ENCODE results near the gene PCNT. TPM values are rescaled to one million over a fixed set of nuclear protein-coding genes. Genes with fewer than 3 reads are reported as not detected.
"Not testable (repeated sequence)": the region's sequence is repeated elsewhere in the genome, so short reads cannot be mapped to it uniquely, and the experiment has no call there.

The PCNT gene
- polyA plus RNA-seq, 1 donor from 2014 or later: 28.2 TPM

DNA sequence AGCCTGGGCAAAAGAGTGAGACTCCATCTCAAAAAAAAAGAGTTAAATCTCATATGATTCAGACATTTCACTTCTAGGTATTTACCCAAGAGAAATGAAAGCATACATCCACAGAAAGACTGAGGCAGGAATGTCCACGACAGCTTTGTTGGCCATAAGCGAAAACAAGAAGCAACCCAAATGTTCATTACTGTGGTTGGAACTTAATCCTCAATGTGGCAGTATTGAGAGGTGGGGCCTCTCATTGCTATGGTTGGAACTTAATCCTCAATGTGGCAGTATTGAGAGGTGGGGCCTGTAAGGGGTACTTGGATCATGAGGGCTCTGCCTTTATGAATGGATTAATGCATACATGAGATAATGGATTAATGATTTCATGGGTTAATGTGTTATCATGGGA is 15.5 kb upstream of the PCNT start:
- Histone ChIP-seq H3K9ac (ENCODE audit: low read length) (no peak overlapping the region), H3K27ac (ENCODE audit: low read length) (no peak overlapping the region), H3K4me2 (ENCODE audit: low read length) (no peak overlapping the region), H2AFZ (ENCODE audit: low read depth, low read length) (no peak overlapping the region), H3F3A (ENCODE audit: insufficient read depth, low read length, poor library complexity, severe bottlenecking) (no peaks in the 10 kb centered on the region), H3K9me3 (ENCODE audit: low read length) (no peaks in the 10 kb centered on the region), H3K79me2 (replicated peaks; ENCODE audit: insufficient read depth, low read length) (no peaks in the 10 kb centered on the region), H3K9me2 (ENCODE audit: insufficient read depth, low read length) (no peaks in the 10 kb centered on the region), H4K20me1 (ENCODE audit: insufficient read depth) (no peaks in the 10 kb centered on the region), H3K4me3 (ENCODE audit: low read length) (no peak overlapping the region), H3K36me3 (ENCODE audit: insufficient read depth, low read length) (no peaks in the 10 kb centered on the region), H3K27me3 (ENCODE audit: insufficient read depth, low read depth, low read length) (no peaks in the 10 kb centered on the region)
- no peak for TF ChIP-seq EZH2 (IDR thresholded peaks at IDR 0.05; ENCODE audit: borderline replicate concordance, insufficient read depth, low read length, poor library complexity, severe bottlenecking)
- TF ChIP-seq TAF1 (IDR thresholded peaks at IDR 0.05; ENCODE audit: low read depth): no peak
- no peak for TF ChIP-seq SMC3 (conservative IDR thresholded peaks at IDR 0.05; ENCODE audit: poor library complexity)
- no peak for TF ChIP-seq EP300 (conservative IDR thresholded peaks at IDR 0.05; ENCODE audit: poor library complexity, severe bottlenecking)

DNA sequence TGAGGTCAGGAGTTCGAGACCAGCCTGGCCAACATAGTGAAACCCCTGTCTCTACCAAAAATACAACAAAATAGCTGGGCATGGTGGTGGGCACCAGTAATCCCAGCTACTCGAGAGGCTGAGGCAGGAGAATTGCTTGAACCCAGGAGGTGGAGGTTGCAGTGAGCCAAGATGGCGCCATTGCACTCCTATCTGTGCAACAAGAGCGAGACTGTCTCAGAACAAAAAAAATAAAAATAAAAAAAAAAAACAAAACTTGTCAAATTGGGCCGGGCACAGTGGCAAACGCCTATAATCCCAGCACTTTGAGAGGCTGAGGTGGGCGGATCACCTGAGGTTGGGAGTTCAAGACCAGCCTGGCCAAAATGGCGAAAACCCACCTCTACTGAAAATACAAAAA is 13.7 kb upstream of the PCNT start:
- not testable (repeated sequence) for H3K36me3 ChIP-seq (ENCODE audit: insufficient read depth, low read length); H3K9ac ChIP-seq (ENCODE audit: low read length); H4K20me1 ChIP-seq (ENCODE audit: insufficient read depth); H3F3A ChIP-seq (ENCODE audit: insufficient read depth, low read length, poor library complexity, severe bottlenecking); H2AFZ ChIP-seq (ENCODE audit: low read depth, low read length); H3K79me2 ChIP-seq (replicated peaks; ENCODE audit: insufficient read depth, low read length); H3K9me2 ChIP-seq (ENCODE audit: insufficient read depth, low read length); H3K4me3 ChIP-seq (ENCODE audit: low read length); H3K27me3 ChIP-seq (ENCODE audit: insufficient read depth, low read depth, low read length); H3K27ac ChIP-seq (ENCODE audit: low read length); H3K4me2 ChIP-seq (ENCODE audit: low read length); H3K9me3 ChIP-seq (ENCODE audit: low read length)

DNA sequence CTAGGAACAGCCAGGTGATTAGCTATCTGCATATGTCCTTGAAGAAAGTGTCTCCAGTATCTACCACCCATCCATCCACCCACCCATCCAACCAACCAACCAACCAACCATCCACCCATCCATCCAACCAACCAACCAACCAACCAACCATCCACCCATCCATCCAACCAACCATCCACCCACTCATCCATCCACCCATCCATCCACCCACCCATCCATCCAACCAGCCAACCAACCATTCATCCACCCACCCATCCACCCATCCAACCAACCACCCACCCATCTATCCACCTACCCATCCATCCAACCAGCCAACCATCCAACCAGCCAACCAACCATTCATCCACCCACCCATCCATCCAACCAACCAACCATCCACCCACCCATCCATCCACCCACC is 12.4 kb upstream of the PCNT start:
- no peaks in the 10 kb centered on the region for H4K20me1 ChIP-seq (ENCODE audit: insufficient read depth)
- H3K27ac ChIP-seq (ENCODE audit: low read length): no peak overlapping the region
- H3K4me2 ChIP-seq (ENCODE audit: low read length): no peak overlapping the region
- no peaks in the 10 kb centered on the region for H3K9me2 ChIP-seq (ENCODE audit: insufficient read depth, low read length)
- no peak overlapping the region for H3K9ac ChIP-seq (ENCODE audit: low read length)
- no peaks in the 10 kb centered on the region for H3K27me3 ChIP-seq (ENCODE audit: insufficient read depth, low read depth, low read length)
- H3K9me3 ChIP-seq (ENCODE audit: low read length): no peaks in the 10 kb centered on the region
- H3K36me3 ChIP-seq (ENCODE audit: insufficient read depth, low read length): no peaks in the 10 kb centered on the region
- no peaks in the 10 kb centered on the region for H3F3A ChIP-seq (ENCODE audit: insufficient read depth, low read length, poor library complexity, severe bottlenecking)
- no peak overlapping the region for H3K4me3 ChIP-seq (ENCODE audit: low read length)
- H2AFZ ChIP-seq (ENCODE audit: low read depth, low read length): no peak overlapping the region
- TF ChIP-seq, protein P1, sequence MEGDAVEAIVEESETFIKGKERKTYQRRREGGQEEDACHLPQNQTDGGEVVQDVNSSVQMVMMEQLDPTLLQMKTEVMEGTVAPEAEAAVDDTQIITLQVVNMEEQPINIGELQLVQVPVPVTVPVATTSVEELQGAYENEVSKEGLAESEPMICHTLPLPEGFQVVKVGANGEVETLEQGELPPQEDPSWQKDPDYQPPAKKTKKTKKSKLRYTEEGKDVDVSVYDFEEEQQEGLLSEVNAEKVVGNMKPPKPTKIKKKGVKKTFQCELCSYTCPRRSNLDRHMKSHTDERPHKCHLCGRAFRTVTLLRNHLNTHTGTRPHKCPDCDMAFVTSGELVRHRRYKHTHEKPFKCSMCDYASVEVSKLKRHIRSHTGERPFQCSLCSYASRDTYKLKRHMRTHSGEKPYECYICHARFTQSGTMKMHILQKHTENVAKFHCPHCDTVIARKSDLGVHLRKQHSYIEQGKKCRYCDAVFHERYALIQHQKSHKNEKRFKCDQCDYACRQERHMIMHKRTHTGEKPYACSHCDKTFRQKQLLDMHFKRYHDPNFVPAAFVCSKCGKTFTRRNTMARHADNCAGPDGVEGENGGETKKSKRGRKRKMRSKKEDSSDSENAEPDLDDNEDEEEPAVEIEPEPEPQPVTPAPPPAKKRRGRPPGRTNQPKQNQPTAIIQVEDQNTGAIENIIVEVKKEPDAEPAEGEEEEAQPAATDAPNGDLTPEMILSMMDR (IDR thresholded peaks at IDR 0.05; ENCODE audit: poor library complexity, severe bottlenecking): no peak
- TF ChIP-seq, protein P2, sequence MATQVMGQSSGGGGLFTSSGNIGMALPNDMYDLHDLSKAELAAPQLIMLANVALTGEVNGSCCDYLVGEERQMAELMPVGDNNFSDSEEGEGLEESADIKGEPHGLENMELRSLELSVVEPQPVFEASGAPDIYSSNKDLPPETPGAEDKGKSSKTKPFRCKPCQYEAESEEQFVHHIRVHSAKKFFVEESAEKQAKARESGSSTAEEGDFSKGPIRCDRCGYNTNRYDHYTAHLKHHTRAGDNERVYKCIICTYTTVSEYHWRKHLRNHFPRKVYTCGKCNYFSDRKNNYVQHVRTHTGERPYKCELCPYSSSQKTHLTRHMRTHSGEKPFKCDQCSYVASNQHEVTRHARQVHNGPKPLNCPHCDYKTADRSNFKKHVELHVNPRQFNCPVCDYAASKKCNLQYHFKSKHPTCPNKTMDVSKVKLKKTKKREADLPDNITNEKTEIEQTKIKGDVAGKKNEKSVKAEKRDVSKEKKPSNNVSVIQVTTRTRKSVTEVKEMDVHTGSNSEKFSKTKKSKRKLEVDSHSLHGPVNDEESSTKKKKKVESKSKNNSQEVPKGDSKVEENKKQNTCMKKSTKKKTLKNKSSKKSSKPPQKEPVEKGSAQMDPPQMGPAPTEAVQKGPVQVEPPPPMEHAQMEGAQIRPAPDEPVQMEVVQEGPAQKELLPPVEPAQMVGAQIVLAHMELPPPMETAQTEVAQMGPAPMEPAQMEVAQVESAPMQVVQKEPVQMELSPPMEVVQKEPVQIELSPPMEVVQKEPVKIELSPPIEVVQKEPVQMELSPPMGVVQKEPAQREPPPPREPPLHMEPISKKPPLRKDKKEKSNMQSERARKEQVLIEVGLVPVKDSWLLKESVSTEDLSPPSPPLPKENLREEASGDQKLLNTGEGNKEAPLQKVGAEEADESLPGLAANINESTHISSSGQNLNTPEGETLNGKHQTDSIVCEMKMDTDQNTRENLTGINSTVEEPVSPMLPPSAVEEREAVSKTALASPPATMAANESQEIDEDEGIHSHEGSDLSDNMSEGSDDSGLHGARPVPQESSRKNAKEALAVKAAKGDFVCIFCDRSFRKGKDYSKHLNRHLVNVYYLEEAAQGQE (IDR thresholded peaks at IDR 0.05; ENCODE audit: borderline replicate concordance): no peak
- no peaks in the 10 kb centered on the region for H3K79me2 ChIP-seq (replicated peaks; ENCODE audit: insufficient read depth, low read length)
